Neural cell (in vitro differentiated cells): ENCODE results near the gene TEX101. TPM values are rescaled to one million over a fixed set of nuclear protein-coding genes. Genes with fewer than 3 reads are reported as not detected.

Source experiments
- H2AFZ ChIP-seq: fragments of 200-600, 300-800 bp; sonication (generic), shearing (Covaris generic); 2 replicates; pipeline ENCODE4 v1.6.0; 2014; ENCODE audit warnings: low read depth, mild to moderate bottlenecking, antibody characterized with exemption, low read length, moderate library complexity
- H3F3A ChIP-seq: fragments of 200-600 bp; shearing (Covaris generic); 2 replicates; pipeline ENCODE4 v1.6.1; 2016; ENCODE audit warnings: mild to moderate bottlenecking, moderate library complexity, mixed read lengths, antibody characterized with exemption, low read length; ENCODE audit not compliant: insufficient read depth, poor library complexity, severe bottlenecking
- H3K27ac ChIP-seq: fragments of 200-600, 300-800 bp; sonication (generic), shearing (Covaris generic); 2 replicates; pipeline ENCODE4 v1.5.1; 2014; ENCODE audit warnings: mild to moderate bottlenecking, low read length, moderate library complexity
- H3K27me3 ChIP-seq: fragments of 300-800, 200-600 bp; sonication (generic), shearing (Covaris generic); 2 replicates; pipeline ENCODE4 v1.6.0; 2014; ENCODE audit warnings: mild to moderate bottlenecking, low read depth, low read length, moderate library complexity; ENCODE audit not compliant: insufficient read depth
- H3K36me3 ChIP-seq: fragments of 300-800, 200-600 bp; sonication (generic), shearing (Covaris generic); 2 replicates; pipeline ENCODE4 v1.5.1; 2014; ENCODE audit warnings: mild to moderate bottlenecking, antibody characterized with exemption, low read length, moderate library complexity; ENCODE audit not compliant: insufficient read depth
- H3K4me2 ChIP-seq: fragments of 300-800, 200-600 bp; sonication (generic), shearing (Covaris generic); 2 replicates; pipeline ENCODE4 v1.6.0; 2014; ENCODE audit warnings: mild to moderate bottlenecking, low read length
- H3K4me3 ChIP-seq: fragments of 300-800, 200-600 bp; sonication (generic), shearing (Covaris generic); 2 replicates; pipeline ENCODE4 v1.5.1; 2014; ENCODE audit warnings: mild to moderate bottlenecking, low read length, moderate library complexity
- H3K79me2 ChIP-seq: fragments of 200-600 bp; shearing (Covaris generic); replicated peaks from 2 replicates; pipeline ENCODE4 v1.6.0; 2014; ENCODE audit warnings: mild to moderate bottlenecking, low read length, moderate library complexity; ENCODE audit not compliant: insufficient read depth
- H3K9ac ChIP-seq: fragments of 300-800, 200-600 bp; sonication (generic), shearing (Covaris generic); 2 replicates; pipeline ENCODE4 v1.6.1; 2016; ENCODE audit warnings: mild to moderate bottlenecking, low read length, mixed read lengths
- H3K9me2 ChIP-seq: fragments of 200-600 bp; shearing (Covaris generic); 2 replicates; pipeline ENCODE4 v1.6.1; 2016; ENCODE audit warnings: mild to moderate bottlenecking, low read length, mixed read lengths; ENCODE audit not compliant: insufficient read depth
- H3K9me3 ChIP-seq: fragments of 200-600, 300-800 bp; sonication (generic), shearing (Covaris generic); 2 replicates; pipeline ENCODE4 v1.6.1; 2016; ENCODE audit warnings: mild to moderate bottlenecking, mixed run types, low read length, moderate library complexity, mixed read lengths
- H4K20me1 ChIP-seq: fragments of 200-600 bp; shearing (Covaris generic); 2 replicates; pipeline ENCODE4 v1.6.1; 2016; ENCODE audit warnings: mild to moderate bottlenecking, mixed run types; ENCODE audit not compliant: insufficient read depth
- CTCF ChIP-seq: fragments of 450-650 bp; IDR thresholded peaks from 2 replicates; pipeline ENCODE4 v1.5.1; 2014; ENCODE audit warnings: antibody characterized with exemption, mild to moderate bottlenecking, moderate library complexity; ENCODE audit not compliant: poor library complexity, severe bottlenecking
- EP300 ChIP-seq: fragments of 450-650 bp; conservative IDR thresholded peaks from 2 replicates; pipeline ENCODE4 v1.6.1; 2014; ENCODE audit warnings: antibody characterized with exemption, mild to moderate bottlenecking, moderate library complexity; ENCODE audit not compliant: poor library complexity, severe bottlenecking
- EZH2 ChIP-seq: fragments of 200-600, 300-800 bp; shearing (Covaris generic), sonication (generic); IDR thresholded peaks from 2 replicates; pipeline ENCODE4 v1.6.1; 2014; ENCODE audit warnings: antibody characterized with exemption, low read length, borderline replicate concordance, mild to moderate bottlenecking; ENCODE audit not compliant: insufficient read depth, poor library complexity, severe bottlenecking
- MXI1 ChIP-seq: fragments of 450-650 bp; conservative IDR thresholded peaks from 2 replicates; pipeline ENCODE4 v1.6.1; 2014; ENCODE audit warnings: antibody characterized with exemption, mild to moderate bottlenecking; ENCODE audit not compliant: poor library complexity, severe bottlenecking
- POLR2AphosphoS5 ChIP-seq: IDR thresholded peaks from 2 replicates; pipeline ENCODE4 v1.6.1; 2012
- RAD21 ChIP-seq: fragments of 450-650 bp; conservative IDR thresholded peaks from 2 replicates; pipeline ENCODE4 v1.6.1; 2014; ENCODE audit warnings: antibody characterized with exemption, mild to moderate bottlenecking, moderate library complexity
- SMC3 ChIP-seq: fragments of 450-650 bp; conservative IDR thresholded peaks from 2 replicates; pipeline ENCODE4 v1.6.1; 2014; ENCODE audit warnings: antibody characterized with exemption, mild to moderate bottlenecking, moderate library complexity; ENCODE audit not compliant: poor library complexity
- TAF1 ChIP-seq: IDR thresholded peaks from 2 replicates; pipeline ENCODE4 v1.6.1; 2012; ENCODE audit warnings: low read depth
- polyA plus RNA-seq: library from polyadenylated mRNA; depleted of rRNA; stranded (reverse); fragments of >200 nt; gene quantifications from 2 replicates; pipeline ENCODE4 v1.2.3, GENCODE V29; 2014
- TF ChIP-seq, protein P1 (sequence below): IDR thresholded peaks from 2 replicates; pipeline ENCODE4 v1.6.1; 2012; ENCODE audit warnings: borderline replicate concordance

Gene TEX101
- polyA plus RNA-seq, 1 donor from 2014 or later = not detected

DNA sequence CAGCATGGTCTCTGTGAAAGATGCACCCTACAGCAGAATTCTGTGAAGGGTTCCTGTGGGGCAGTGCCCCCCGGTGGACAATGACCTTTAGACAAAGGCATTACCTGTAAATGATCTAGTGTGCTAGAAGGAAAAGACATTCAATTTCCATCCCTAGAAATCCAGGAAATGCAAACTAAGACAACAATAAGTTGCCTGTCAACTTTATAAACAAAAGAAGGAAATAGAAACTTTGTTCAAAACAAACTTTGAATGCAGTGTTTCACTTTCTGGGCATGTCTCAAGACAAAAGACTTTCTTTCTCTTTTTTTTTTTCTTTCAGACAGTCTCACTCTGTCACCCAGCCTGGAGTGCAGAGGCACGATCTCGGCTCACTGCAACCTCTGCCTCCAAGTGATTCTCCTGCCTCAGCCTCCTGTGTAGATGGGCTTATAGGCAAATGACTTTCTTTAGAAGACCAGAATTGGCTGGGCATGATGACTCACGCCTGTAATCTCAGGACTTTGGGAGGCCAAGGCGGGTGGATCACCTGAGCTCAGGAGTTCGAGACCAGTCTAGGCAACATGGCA is 15.5 kb downstream of the TEX101 start:
- Histone ChIP-seq H3K9ac (no peak overlapping the region), H3K9me2 (no peaks in the 10 kb centered on the region), H3K79me2 (no peaks in the 10 kb centered on the region), H3F3A (no peaks in the 10 kb centered on the region), H3K9me3 (no peaks in the 10 kb centered on the region), H4K20me1 (no peaks in the 10 kb centered on the region), H3K27me3 (no peaks in the 10 kb centered on the region), H3K27ac (no peak overlapping the region), H3K4me2 (no peak overlapping the region), H2AFZ (no peak overlapping the region), H3K4me3 (no peak overlapping the region), H3K36me3 (no peaks in the 10 kb centered on the region)
- TF ChIP-seq EP300 (no peak), CTCF (no peak), POLR2AphosphoS5 (no peak), EZH2 (no peak), RAD21 (no peak), TAF1 (no peak), SMC3 (no peak), MXI1 (no peak)
- TF ChIP-seq, protein P1, sequence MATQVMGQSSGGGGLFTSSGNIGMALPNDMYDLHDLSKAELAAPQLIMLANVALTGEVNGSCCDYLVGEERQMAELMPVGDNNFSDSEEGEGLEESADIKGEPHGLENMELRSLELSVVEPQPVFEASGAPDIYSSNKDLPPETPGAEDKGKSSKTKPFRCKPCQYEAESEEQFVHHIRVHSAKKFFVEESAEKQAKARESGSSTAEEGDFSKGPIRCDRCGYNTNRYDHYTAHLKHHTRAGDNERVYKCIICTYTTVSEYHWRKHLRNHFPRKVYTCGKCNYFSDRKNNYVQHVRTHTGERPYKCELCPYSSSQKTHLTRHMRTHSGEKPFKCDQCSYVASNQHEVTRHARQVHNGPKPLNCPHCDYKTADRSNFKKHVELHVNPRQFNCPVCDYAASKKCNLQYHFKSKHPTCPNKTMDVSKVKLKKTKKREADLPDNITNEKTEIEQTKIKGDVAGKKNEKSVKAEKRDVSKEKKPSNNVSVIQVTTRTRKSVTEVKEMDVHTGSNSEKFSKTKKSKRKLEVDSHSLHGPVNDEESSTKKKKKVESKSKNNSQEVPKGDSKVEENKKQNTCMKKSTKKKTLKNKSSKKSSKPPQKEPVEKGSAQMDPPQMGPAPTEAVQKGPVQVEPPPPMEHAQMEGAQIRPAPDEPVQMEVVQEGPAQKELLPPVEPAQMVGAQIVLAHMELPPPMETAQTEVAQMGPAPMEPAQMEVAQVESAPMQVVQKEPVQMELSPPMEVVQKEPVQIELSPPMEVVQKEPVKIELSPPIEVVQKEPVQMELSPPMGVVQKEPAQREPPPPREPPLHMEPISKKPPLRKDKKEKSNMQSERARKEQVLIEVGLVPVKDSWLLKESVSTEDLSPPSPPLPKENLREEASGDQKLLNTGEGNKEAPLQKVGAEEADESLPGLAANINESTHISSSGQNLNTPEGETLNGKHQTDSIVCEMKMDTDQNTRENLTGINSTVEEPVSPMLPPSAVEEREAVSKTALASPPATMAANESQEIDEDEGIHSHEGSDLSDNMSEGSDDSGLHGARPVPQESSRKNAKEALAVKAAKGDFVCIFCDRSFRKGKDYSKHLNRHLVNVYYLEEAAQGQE = no peak

GRCh38 chr19:43430976-43431375 is 16.3 kb downstream of the TEX101 start:
- H3K9me2 ChIP-seq = no peaks in the 10 kb centered on the region
- no peak overlapping the region for H3K27ac ChIP-seq
- no peak overlapping the region for H3K4me2 ChIP-seq
- no peaks in the 10 kb centered on the region for H3K9me3 ChIP-seq
- H4K20me1 ChIP-seq = no peaks in the 10 kb centered on the region
- H3K79me2 ChIP-seq = no peaks in the 10 kb centered on the region
- H3K27me3 ChIP-seq = no peaks in the 10 kb centered on the region
- no peak overlapping the region for H2AFZ ChIP-seq
- TF ChIP-seq EZH2 (no peak), EP300 (no peak), SMC3 (no peak), RAD21 (no peak), CTCF (no peak), POLR2AphosphoS5 (no peak), TAF1 (no peak), MXI1 (no peak)
- TF ChIP-seq, protein P1 = no peak
- H3K4me3 ChIP-seq = no peak overlapping the region
- no peaks in the 10 kb centered on the region for H3K36me3 ChIP-seq
- H3K9ac ChIP-seq = no peak overlapping the region
- no peaks in the 10 kb centered on the region for H3F3A ChIP-seq
